ENCODE results near the gene GTPBP6.

DNA sequence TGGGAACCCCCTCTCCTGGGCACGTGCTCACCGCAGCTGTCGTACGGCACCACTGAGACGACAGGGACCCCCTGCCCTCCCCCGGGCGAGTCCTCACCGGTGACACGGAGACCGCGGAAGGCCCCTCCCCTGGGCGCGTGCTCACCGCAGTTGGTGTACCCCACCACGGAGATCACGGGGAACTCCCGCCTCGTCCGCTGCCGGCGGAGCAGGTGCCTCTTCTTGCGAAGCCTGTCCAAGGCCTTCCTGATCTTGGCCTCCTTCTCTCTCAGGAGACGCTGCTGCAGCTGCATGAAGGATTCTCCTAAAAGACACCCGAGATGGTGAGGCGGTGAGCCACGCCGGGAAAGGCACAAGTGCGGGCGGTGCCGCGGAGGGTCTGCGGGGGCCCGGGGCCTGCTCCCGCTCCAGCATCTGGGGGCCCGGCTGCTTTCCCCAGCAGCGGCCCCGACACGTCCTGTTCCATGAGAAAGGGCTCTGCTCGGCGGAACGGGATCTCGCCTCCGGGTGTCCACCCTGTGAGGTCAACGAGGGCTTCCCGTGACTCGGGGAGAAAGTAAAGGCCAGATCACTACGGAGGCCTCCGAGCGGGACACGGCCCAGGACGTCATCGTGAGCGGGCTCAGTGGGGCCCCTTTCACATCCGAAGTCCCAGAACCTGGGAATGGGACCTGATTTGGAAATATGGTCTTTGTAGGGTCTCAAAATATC is 5.8 kb downstream of the GTPBP6 start:
- TF ChIP-seq, protein P1, sequence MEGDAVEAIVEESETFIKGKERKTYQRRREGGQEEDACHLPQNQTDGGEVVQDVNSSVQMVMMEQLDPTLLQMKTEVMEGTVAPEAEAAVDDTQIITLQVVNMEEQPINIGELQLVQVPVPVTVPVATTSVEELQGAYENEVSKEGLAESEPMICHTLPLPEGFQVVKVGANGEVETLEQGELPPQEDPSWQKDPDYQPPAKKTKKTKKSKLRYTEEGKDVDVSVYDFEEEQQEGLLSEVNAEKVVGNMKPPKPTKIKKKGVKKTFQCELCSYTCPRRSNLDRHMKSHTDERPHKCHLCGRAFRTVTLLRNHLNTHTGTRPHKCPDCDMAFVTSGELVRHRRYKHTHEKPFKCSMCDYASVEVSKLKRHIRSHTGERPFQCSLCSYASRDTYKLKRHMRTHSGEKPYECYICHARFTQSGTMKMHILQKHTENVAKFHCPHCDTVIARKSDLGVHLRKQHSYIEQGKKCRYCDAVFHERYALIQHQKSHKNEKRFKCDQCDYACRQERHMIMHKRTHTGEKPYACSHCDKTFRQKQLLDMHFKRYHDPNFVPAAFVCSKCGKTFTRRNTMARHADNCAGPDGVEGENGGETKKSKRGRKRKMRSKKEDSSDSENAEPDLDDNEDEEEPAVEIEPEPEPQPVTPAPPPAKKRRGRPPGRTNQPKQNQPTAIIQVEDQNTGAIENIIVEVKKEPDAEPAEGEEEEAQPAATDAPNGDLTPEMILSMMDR (IDR thresholded peaks at IDR 0.05; ENCODE audit: insufficient read depth, low read length, poor library complexity, severe bottlenecking): no peak
- no peak for TF ChIP-seq EZH2phosphoT487 (conservative IDR thresholded peaks at IDR 0.05; ENCODE audit: low read length)

Measured in SU-DHL-6 (cell line).